Neutrophil (primary cell): Measurements from ENCODE around the gene EML5.

Source experiments
- H3K27ac ChIP-seq: fragments of 200-600 bp; sonication (generic); 2 replicates; pipeline ENCODE4 v1.5.1; 2016; ENCODE audit warnings: mild to moderate bottlenecking, moderate library complexity
- H3K27me3 ChIP-seq: fragments of 200-600 bp; sonication (generic); 2 replicates; pipeline ENCODE4 v1.6.0; 2016; ENCODE audit warnings: mild to moderate bottlenecking
- H3K36me3 ChIP-seq: fragments of 200-600 bp; sonication (generic); 2 replicates; pipeline ENCODE4 v1.5.1; 2017
- H3K4me1 ChIP-seq, 2 experiments: fragments of 200-600 bp in 1 of 2; sonication (generic) in 1 of 2; 1 replicate in 1 of 2; 2 replicates in 1 of 2; pipeline versions ENCODE4 v1.5.1 to v1.6.1; 2013 to 2016; ENCODE audit warnings: low read depth in 1 of 2, low read length in 1 of 2, mild to moderate bottlenecking in 1 of 2, moderate library complexity in 1 of 2; ENCODE audit not compliant: control insufficient read depth in 1 of 2, insufficient read depth in 1 of 2
- H3K4me3 ChIP-seq, 2 experiments: fragments of 200-600 bp in 1 of 2; sonication (generic) in 1 of 2; 1 replicate in 1 of 2; 2 replicates in 1 of 2; pipeline ENCODE4 v1.5.1; 2013 to 2016; ENCODE audit warnings: low read depth in 1 of 2, low read length in 1 of 2, mild to moderate bottlenecking in 1 of 2, moderate library complexity in 1 of 2
- H3K9me3 ChIP-seq: fragments of 200-600 bp; sonication (generic); 2 replicates; pipeline ENCODE4 v1.5.1; 2016
- CTCF ChIP-seq: fragments of 200-600 bp; sonication (generic); IDR thresholded peaks from 2 replicates; pipeline ENCODE4 v1.5.1; 2016; ENCODE audit warnings: antibody characterized with exemption

Gene EML5

GRCh38 chr14:88829188-88829587 is 36.4 kb upstream of the EML5 start:
- Histone ChIP-seq H3K9me3 (no peaks in the 10 kb centered on the region), H3K36me3 (no peaks in the 10 kb centered on the region), H3K27ac (peak overlapping the region; percentile 54), H3K4me1 (peaks cover 45 to 65% of the 10 kb centered on the region in 2 experiments), H3K4me3 (no peak overlapping the region), H3K27me3 (no peaks in the 10 kb centered on the region)
- TF ChIP-seq CTCF = no peak

GRCh38 chr14:88825503-88825902 is 32.8 kb upstream of the EML5 start:
- Histone ChIP-seq H3K36me3 (no peaks in the 10 kb centered on the region), H3K27me3 (no peaks in the 10 kb centered on the region), H3K4me3 (peak overlapping the region in 1 of 2 experiments; percentile 81), H3K4me1 (peaks cover 33 to 37% of the 10 kb centered on the region in 2 experiments), H3K9me3 (no peaks in the 10 kb centered on the region), H3K27ac (no peak overlapping the region)
- TF ChIP-seq CTCF = no peak

- Histone ChIP-seq H3K4me3 (peak overlapping the region; percentile 74 to 81), H3K36me3 (no peaks in the 10 kb centered on the region), H3K4me1 (peaks cover 31 to 33% of the 10 kb centered on the region in 2 experiments), H3K9me3 (no peaks in the 10 kb centered on the region), H3K27ac (peak overlapping the region; percentile 80), H3K27me3 (no peaks in the 10 kb centered on the region)
- TF ChIP-seq CTCF = no peak
Measured at GRCh38 chr14:88825078-88825458, 32.3 kb upstream of the EML5 start.

- Histone ChIP-seq H3K27me3 (no peaks in the 10 kb centered on the region), H3K4me3 (peak within 1 kb of the TSS; percentile 74 to 81), H3K4me1 (peaks cover 25 to 27% of the 10 kb centered on the region in 2 experiments), H3K27ac (peak within 1 kb of the TSS; percentile 80), H3K9me3 (no peaks in the 10 kb centered on the region), H3K36me3 (no peaks in the 10 kb centered on the region)
- no peak for TF ChIP-seq CTCF
Measured at GRCh38 chr14:88824314-88825077, 31.7 kb upstream of the EML5 start, which contains the start of gene TTC8. Gene TTC8 (plus strand): TSS chr14:88824651. CDS start chr14:88824708, 57 bp downstream.

- Histone ChIP-seq H3K36me3 (no peaks in the 10 kb centered on the region), H3K27ac (peak overlapping the region; percentile 80), H3K9me3 (no peaks in the 10 kb centered on the region), H3K27me3 (no peaks in the 10 kb centered on the region), H3K4me3 (peak overlapping the region; percentile 74 to 81), H3K4me1 (peaks cover 19 to 21% of the 10 kb centered on the region in 2 experiments)
- TF ChIP-seq CTCF = no peak
Measured at GRCh38 chr14:88823968-88824313, 31.2 kb upstream of the EML5 start.
